ENCODE results near the gene NOTCH4. TPM values are rescaled to one million over a fixed set of nuclear protein-coding genes. Genes with fewer than 3 reads are reported as not detected.
A peak's percentile ranks its signal among the peaks of the same experiment; 100 is the strongest.

Gene NOTCH4
- total and polyA plus RNA-seq, 9 of the 15 experiments (the other 6 are each of a cell fraction or from before 2014, with no cell fraction given): 0.24 to 4.3 (median 1.7) TPM

GRCh38 chr6:32168807-32169591 is 54.9 kb downstream of the NOTCH4 start (continued):
- no peak for TF ChIP-seq ZHX1 (conservative IDR thresholded peaks at IDR 0.05; ENCODE audit: low read length)
- no peak for TF ChIP-seq SP1 (CRISPR knock-in tag; IDR thresholded peaks at IDR 0.05)
- 0 out of 2 replicates have a peak, but pooled peaks have one; percentile 16 for TF ChIP-seq DMBX1 (CRISPR knock-in tag; IDR thresholded peaks at IDR 0.05; ENCODE audit: borderline replicate concordance)
- no peak; a peak in 1 of 4 replicates for TF ChIP-seq RAD21 (CRISPR knock-in tag; conservative IDR thresholded peaks at IDR 0.05 in 1 of 2, IDR thresholded peaks at IDR 0.05 in 1 of 2)
- TF ChIP-seq MCM2 (IDR thresholded peaks at IDR 0.05; ENCODE audit: low read depth): no peak
- no peak for TF ChIP-seq ELK1 (CRISPR knock-in tag; IDR thresholded peaks at IDR 0.05)
- peak; percentile 38; the same call in 1 of the 2 replicates for TF ChIP-seq PHF21A (IDR thresholded peaks at IDR 0.05; ENCODE audit: borderline replicate concordance, low read depth)
- no peak for TF ChIP-seq NR3C1 (CRISPR knock-in tag; IDR thresholded peaks at IDR 0.05)
- TF ChIP-seq E2F1 (CRISPR knock-in tag; IDR thresholded peaks at IDR 0.05): no peak
- no peak for TF ChIP-seq FOXP4 (CRISPR knock-in tag; IDR thresholded peaks at IDR 0.05; ENCODE audit: borderline replicate concordance)
- TF ChIP-seq SNRNP70 (optimal IDR thresholded peaks at IDR 0.05; ENCODE audit: low read depth, low read length): no peak
- no peak for TF ChIP-seq HNRNPUL1 (IDR thresholded peaks at IDR 0.05; ENCODE audit: low read length)
- no peak for TF ChIP-seq ZNF134 (CRISPR knock-in tag; conservative IDR thresholded peaks at IDR 0.05)
- no peak for TF ChIP-seq DACH1 (IDR thresholded peaks at IDR 0.05; ENCODE audit: partially characterized antibody)
- TF ChIP-seq NR0B1 (IDR thresholded peaks at IDR 0.05; ENCODE audit: partially characterized antibody): no peak
- TF ChIP-seq SNAPC5 (CRISPR knock-in tag; IDR thresholded peaks at IDR 0.05): no peak
- no peak for TF ChIP-seq ZNF384 (IDR thresholded peaks at IDR 0.05; ENCODE audit: low read depth, low read length)
- TF ChIP-seq PHB (CRISPR knock-in tag; IDR thresholded peaks at IDR 0.05): no peak
- no peak for TF ChIP-seq ATF1 (CRISPR knock-in tag; IDR thresholded peaks at IDR 0.05)
- no peak for TF ChIP-seq ATF1 (tag; IDR thresholded peaks at IDR 0.05)

Data from K562 (cell line).